H54 (cell line): Measurements from ENCODE around the gene TMEM44.

ENCODE experiments used
- DNase-seq: peaks from one replicate; pipeline ENCODE4 v3.0.0; 2011; ENCODE audit warnings: low spot score, mixed read lengths; ENCODE audit not compliant: insufficient read length
- FAIRE-seq: peaks from 3 replicates; lab custom pipeline; 2011; peaks lifted over from hg19 to GRCh38; lab: Jason Lieb, UNC
- POLR2A ChIP-seq: IDR thresholded peaks from 2 replicates; pipeline ENCODE4 v1.6.1; 2011; ENCODE audit warnings: low read depth, mild to moderate bottlenecking, low read length

The TMEM44 gene, protein sequence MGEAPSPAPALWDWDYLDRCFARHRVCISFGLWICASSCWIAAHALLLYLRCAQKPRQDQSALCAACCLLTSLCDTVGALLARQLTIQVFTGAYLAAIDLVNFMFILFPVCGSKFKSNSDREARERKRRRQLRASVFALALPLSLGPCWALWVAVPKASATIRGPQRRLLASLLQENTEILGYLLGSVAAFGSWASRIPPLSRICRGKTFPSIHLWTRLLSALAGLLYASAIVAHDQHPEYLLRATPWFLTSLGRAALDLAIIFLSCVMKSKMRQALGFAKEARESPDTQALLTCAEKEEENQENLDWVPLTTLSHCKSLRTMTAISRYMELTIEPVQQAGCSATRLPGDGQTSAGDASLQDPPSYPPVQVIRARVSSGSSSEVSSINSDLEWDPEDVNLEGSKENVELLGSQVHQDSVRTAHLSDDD

DNA sequence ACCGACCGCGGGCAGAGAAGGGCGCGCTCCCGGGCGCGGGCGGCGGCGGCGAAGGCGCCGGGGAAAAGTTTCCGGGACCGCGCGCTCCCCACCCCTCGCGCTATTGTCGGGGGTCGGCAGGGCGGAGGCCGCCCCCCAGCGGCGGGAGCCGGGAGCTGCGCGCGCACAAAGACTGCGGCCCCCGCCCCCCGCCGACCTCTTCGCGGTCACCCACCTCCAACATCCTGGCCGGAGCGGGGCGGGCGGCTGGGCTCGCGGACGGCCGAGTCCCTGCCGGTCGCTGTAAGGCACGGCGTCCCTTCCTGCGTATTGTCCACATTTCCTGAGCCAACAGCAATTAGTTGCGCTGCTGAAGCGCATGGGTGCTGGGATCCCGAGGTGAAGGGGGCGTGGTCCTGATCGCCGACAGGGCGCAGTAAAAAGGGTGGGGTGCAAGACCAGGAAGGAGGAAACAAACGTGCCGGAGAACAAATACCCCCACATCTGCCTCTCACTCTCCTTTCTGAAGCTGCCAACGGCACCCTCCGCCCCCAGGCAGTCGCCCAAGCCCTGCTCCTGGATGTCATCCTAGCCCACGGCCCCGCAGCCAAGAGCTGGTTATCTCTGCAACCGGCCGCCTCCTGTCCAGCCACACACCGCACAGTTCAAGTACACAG, at the start of gene TMEM44:
TMEM44 (minus strand) TSS at position 71 of the 656 bp plus-strand sequence. CDS start 204 bp downstream, outside the sequence.
- peak; percentile 49 for TF ChIP-seq POLR2A
- DNase-seq, result peak; percentile 91
- peak; percentile 81 for FAIRE-seq

DNA sequence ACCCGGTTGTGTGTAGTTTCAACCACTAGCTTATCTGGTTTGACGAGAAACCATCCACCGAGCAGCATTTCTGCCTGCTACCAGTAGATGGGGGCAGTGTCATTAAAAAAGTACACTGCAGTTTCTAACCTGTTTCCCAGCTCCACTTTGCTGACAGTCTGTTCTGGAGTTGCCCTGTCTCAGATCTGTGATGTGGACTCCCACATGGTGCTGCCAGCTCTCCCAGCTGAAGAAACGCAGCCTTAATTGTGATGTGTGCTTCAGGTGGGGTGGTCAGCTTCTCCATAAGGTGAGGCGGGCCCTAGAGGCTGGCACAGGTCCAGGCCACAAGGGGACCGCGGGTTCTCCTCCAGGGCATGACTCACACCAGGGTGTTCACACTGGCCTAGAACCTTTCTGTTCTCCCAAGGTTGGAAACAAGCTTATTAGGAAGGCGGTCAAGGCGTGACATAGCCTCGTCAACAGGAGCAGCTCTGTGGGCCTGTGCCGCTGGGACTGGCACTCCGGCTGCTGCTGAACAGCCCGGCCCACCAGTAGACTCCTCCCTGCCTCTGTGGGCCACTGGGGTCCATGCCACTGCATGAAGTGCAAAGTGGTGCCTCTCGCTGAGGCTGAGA, 49.6 kb upstream of the TMEM44 start:
- TF ChIP-seq POLR2A, result no peak
- DNase-seq, result peak; percentile 94
- FAIRE-seq, result peak; percentile 96

GRCh38 chr3:194682189-194682693, 49.0 kb upstream of the TMEM44 start:
- FAIRE-seq (no peak), DNase-seq (no peak)
- TF ChIP-seq POLR2A, result no peak

- DNase-seq, result no peak
- no peak for FAIRE-seq
- TF ChIP-seq POLR2A, result no peak
Measured at GRCh38 chr3:194680888-194681615, 47.8 kb upstream of the TMEM44 start.

- no peak for FAIRE-seq
- TF ChIP-seq POLR2A, result no peak
Measured at GRCh38 chr3:194676471-194676870, 43.3 kb upstream of the TMEM44 start.

GRCh38 chr3:194675680-194676079, 42.5 kb upstream of the TMEM44 start:
- DNase-seq (no peak), FAIRE-seq (no peak)
- no peak for TF ChIP-seq POLR2A

More at GRCh38 chr3:194676471-194676870, 43.3 kb upstream of the TMEM44 start:
- DNase-seq, result no peak

GRCh38 chr3:194675081-194675640, 41.9 kb upstream of the TMEM44 start:
- no peak for DNase-seq
- no peak for TF ChIP-seq POLR2A
- FAIRE-seq, result no peak

GRCh38 chr3:194673761-194674160, 40.5 kb upstream of the TMEM44 start:
- TF ChIP-seq POLR2A, result no peak
- no peak for DNase-seq
- no peak for FAIRE-seq

DNA sequence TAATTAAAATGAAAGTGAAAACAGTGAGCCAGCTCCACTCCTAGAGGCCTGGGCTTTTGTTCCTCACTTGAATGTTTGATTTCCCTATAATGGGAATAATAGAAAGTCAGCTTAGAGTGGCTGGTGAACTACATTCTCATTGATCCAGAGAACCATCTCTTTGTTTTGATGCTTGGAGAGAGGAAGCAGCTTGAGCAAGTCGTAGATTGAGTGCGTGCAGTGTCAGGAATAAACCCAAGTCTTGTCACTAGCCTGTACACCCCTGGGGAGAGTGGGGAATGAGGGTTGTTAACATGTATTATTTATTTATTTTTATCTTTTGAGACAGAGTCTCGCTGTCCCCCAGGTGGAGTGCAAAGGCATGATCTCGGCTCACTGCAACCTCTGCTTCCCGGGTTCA, 39.7 kb upstream of the TMEM44 start:
- FAIRE-seq (no peak), DNase-seq (no peak)
- TF ChIP-seq POLR2A, result no peak

GRCh38 chr3:194671900-194672808, 38.9 kb upstream of the TMEM44 start, which contains the start of gene LSG1:
TSS of gene LSG1 (minus strand) at chr3:194672191. CDS start at chr3:194672162, 29 bp downstream.
- TF ChIP-seq POLR2A, result peak; percentile 73
- peak; percentile 95 for FAIRE-seq

DNA sequence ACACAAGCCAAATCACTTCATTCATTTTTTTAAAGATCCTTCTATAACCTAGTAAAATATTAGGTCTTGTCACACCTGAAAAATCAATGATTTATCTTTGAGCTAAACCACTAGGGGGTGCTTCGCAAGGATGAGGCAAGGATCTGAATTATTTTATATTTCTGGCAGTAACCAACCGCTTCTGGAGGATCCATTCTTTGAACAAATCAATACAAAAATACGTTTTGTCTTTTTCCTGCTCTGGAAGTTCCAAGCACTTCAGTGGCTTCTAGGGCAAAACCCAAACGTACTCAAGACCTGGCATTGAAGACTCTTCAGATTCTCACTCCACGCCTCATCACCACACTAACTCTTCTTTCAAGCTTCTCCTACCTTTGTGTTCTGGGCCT, 38.3 kb upstream of the TMEM44 start:
- no peak for TF ChIP-seq POLR2A
- DNase-seq (no peak), FAIRE-seq (peak; percentile 82)

More at GRCh38 chr3:194671900-194672808, 38.9 kb upstream of the TMEM44 start, which contains the start of gene LSG1:
- DNase-seq, result peak; percentile 89

DNA sequence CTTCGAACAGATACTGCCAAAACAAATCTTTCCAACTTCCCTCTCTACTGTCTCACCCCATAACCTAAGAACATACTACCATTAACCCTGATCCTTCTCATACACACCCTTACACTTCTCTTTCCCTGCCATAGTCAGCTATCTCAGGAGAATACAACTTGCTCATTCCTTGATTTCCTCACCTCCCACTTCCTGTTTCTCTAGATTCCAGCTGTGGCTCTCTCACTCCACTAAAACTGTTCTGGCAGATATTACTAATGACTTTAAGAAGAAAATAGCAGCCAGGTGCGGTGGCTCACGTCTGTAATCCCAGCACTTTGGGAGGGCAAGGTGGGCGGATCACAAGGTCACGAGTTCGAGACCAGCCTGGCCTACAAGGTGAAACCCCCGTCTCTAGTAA, 34.1 kb upstream of the TMEM44 start:
- no peak for DNase-seq
- peak; percentile 41 for FAIRE-seq
- no peak for TF ChIP-seq POLR2A
